NB4 (cell line): ENCODE measurements around the gene KLRK1.

Experiments used
- DNase-seq: peaks from one replicate; pipeline ENCODE4 v3.0.0; 2010; ENCODE audit warnings: low read depth
- H3K4me3 ChIP-seq: one replicate; pipeline ENCODE4 v1.5.1; 2011; ENCODE audit warnings: mild to moderate bottlenecking, low read depth, low read length, moderate library complexity
- MYC ChIP-seq: IDR thresholded peaks from 2 replicates; pipeline ENCODE4 v1.6.1; 2011; ENCODE audit warnings: low read depth, low read length
- POLR2A ChIP-seq: IDR thresholded peaks from 2 replicates; pipeline ENCODE4 v1.6.1; 2011; ENCODE audit warnings: mild to moderate bottlenecking; ENCODE audit not compliant: insufficient read length; ENCODE audit errors: extremely low read depth
- TF ChIP-seq, protein P1 (sequence below): IDR thresholded peaks from one replicate; pipeline ENCODE4 v1.5.1; 2012; ENCODE audit warnings: low read depth, low read length
- TF ChIP-seq, protein P2 (sequence below): IDR thresholded peaks from 2 replicates; pipeline ENCODE4 v1.6.1; 2011; ENCODE audit warnings: low read depth, low read length

Gene KLRK1

DNA sequence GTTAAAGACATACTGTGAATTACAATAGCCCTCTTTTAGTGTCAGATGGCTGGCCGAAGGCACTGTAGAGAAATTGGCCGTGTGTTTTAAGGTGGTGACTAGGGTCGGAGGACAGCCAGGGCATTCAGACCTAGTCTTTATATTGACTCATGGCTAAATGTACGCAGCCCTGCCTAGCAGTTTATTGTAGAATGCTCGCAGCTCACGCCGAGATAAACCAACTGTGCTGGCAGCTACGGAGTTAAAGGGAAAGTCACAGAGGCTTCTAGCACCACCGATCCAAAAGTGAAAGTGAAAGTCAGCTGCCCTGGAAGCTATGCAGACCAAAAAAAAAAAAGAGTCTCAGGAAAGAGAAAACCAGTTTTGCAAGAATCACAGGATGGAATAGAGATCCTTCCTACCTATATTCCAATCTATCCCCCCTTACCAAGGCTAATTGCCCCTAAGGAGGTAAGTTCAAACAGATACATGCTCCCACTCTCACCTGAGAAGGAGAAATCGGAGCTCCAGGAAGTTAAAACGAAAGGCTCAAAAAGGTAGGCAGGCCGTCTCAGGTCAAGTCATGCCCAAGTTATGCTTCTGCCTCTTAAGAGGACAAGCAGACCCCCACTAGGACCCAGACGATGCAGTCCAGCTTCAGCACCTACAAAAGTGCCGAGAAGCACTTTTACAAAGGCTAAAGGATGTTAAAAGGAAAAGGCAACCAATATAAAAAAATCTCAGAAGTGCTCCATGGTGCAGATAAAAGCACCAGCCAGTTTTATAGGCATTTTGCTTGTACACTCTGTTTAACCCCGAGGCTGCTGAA is 24.8 kb downstream of the KLRK1 start:
- DNase-seq, result peak; percentile 83
- peak overlapping the region; percentile 83 for H3K4me3 ChIP-seq

GRCh38 chr12:10363914-10364814 is 25.7 kb downstream of the KLRK1 start:
- TF ChIP-seq, protein P1, sequence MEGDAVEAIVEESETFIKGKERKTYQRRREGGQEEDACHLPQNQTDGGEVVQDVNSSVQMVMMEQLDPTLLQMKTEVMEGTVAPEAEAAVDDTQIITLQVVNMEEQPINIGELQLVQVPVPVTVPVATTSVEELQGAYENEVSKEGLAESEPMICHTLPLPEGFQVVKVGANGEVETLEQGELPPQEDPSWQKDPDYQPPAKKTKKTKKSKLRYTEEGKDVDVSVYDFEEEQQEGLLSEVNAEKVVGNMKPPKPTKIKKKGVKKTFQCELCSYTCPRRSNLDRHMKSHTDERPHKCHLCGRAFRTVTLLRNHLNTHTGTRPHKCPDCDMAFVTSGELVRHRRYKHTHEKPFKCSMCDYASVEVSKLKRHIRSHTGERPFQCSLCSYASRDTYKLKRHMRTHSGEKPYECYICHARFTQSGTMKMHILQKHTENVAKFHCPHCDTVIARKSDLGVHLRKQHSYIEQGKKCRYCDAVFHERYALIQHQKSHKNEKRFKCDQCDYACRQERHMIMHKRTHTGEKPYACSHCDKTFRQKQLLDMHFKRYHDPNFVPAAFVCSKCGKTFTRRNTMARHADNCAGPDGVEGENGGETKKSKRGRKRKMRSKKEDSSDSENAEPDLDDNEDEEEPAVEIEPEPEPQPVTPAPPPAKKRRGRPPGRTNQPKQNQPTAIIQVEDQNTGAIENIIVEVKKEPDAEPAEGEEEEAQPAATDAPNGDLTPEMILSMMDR, result no peak
- peak; percentile 29 for TF ChIP-seq POLR2A
- TF ChIP-seq MYC, result no peak
- TF ChIP-seq, protein P2, sequence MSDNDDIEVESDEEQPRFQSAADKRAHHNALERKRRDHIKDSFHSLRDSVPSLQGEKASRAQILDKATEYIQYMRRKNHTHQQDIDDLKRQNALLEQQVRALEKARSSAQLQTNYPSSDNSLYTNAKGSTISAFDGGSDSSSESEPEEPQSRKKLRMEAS, result 0 out of 2 replicates have a peak, but pooled peaks have one; percentile 17
- peak overlapping the region; percentile 83 for H3K4me3 ChIP-seq
- DNase-seq, result peak; percentile 60

More for the DNA sequence above, 24.8 kb downstream of the KLRK1 start:
- TF ChIP-seq, protein P2, result no peak
- TF ChIP-seq POLR2A (no peak), MYC (no peak)
- TF ChIP-seq, protein P1, result no peak

DNA sequence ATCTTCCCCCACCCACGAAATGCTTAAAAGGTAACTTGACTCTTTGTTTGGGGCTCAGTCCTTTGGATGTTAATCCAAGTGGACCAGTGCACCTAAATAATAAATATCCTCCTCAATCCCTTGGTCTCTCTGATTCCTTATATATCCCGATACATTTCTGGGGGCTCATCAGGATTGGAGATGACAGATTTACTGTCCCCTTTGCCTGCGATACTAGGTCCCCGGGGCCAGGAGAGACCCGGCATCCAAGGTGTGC is 26.3 kb downstream of the KLRK1 start:
- peak overlapping the region; percentile 83 for H3K4me3 ChIP-seq
- TF ChIP-seq, protein P1, result no peak
- TF ChIP-seq, protein P2, result no peak
- TF ChIP-seq MYC (no peak), POLR2A (no peak)
- DNase-seq, result no peak

DNA sequence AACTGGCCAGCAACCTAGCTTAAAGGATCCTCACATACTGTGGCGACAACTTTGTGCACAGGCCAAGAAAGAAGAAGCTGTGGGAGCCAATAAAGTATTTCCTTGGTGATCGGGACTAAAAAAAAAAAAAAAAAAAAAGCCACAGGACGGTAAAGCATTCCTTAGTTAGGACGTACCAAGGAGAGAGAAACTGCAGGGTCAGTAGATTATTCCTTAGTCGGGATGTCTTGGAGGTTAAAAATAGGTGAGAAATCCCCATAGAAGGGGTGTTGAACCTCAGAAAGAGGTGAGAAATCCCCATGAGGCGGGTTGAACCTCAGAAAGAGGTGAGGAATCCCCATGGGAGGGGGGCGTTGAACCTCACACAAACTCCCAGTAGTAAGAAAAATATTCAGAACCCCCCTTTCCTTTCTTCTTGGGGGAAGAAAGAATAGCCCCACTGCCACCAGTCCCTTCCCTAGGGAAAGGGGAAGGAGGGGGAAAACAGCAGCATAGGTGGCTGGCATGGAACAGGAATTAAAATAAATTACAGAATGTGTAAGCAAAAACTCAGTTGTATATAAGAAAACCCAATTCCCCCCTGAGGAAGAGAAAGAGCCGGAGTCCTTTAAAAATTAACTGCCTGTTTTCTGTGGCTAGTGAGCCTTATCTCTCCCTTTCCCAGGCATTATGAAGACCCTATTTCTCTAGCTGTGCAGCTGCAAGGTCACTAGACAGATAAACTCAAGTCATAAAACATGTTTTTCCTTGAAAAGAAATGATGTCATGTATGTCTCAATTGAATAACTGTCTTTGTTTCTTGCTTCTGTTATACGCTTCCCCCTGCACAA is 26.8 kb downstream of the KLRK1 start:
- DNase-seq, result peak; percentile 26
- no peak for TF ChIP-seq POLR2A
- TF ChIP-seq, protein P1, result no peak
- H3K4me3 ChIP-seq, result no peak overlapping the region

GRCh38 chr12:10362325-10362724 is 27.5 kb downstream of the KLRK1 start:
- TF ChIP-seq, protein P1, result no peak
- TF ChIP-seq MYC, result no peak
- TF ChIP-seq, protein P2, result no peak
- no peak for TF ChIP-seq POLR2A
- no peak overlapping the region for H3K4me3 ChIP-seq
- DNase-seq, result no peak
